H9 (cell line): Measurements from ENCODE around the gene ATM. TPM values are rescaled to one million over a fixed set of nuclear protein-coding genes. Genes with fewer than 3 reads are reported as not detected.

Experiments
- DNase-seq: peaks from one replicate; pipeline ENCODE4 v3.0.0-alpha.2; 2017
- H2AFZ ChIP-seq: one replicate; pipeline ENCODE4 v1.6.1; 2013; ENCODE audit warnings: mild to moderate bottlenecking, low read length, control low read depth, moderate library complexity
- H2AK5ac ChIP-seq: 2 replicates; pipeline ENCODE4 v1.6.1; 2013; ENCODE audit warnings: low read length, control low read depth, mixed read lengths; ENCODE audit not compliant: insufficient read length
- H2BK120ac ChIP-seq: one replicate; pipeline ENCODE4 v1.6.1; 2013; ENCODE audit warnings: low read depth, mild to moderate bottlenecking, low read length, control low read depth, inconsistent platforms; ENCODE audit not compliant: poor library complexity, severe bottlenecking
- H2BK12ac ChIP-seq: 2 replicates; pipeline ENCODE4 v1.6.1; 2013; ENCODE audit warnings: low read length, control low read depth, mixed read lengths, low read depth; ENCODE audit not compliant: insufficient read length
- H2BK15ac ChIP-seq: 2 replicates; pipeline ENCODE4 v1.6.1; 2013; ENCODE audit warnings: low read depth, low read length, control low read depth
- H2BK20ac ChIP-seq: one replicate; pipeline ENCODE4 v1.6.1; 2013; ENCODE audit warnings: low read depth, mild to moderate bottlenecking, low read length, control low read depth, inconsistent platforms; ENCODE audit not compliant: poor library complexity, severe bottlenecking
- H2BK5ac ChIP-seq: 2 replicates; pipeline ENCODE4 v1.6.1; 2013; ENCODE audit warnings: low read length, control low read depth, mixed read lengths; ENCODE audit not compliant: insufficient read length
- H3K14ac ChIP-seq: 2 replicates; pipeline ENCODE4 v1.6.1; 2013; ENCODE audit warnings: low read length, control low read depth; ENCODE audit not compliant: insufficient read depth
- H3K18ac ChIP-seq: 2 replicates; pipeline ENCODE4 v1.6.1; 2013; ENCODE audit warnings: low read depth, mild to moderate bottlenecking, mixed read lengths, low read length, control low read depth; ENCODE audit not compliant: insufficient read length
- H3K23ac ChIP-seq: 2 replicates; pipeline ENCODE4 v1.6.1; 2013; ENCODE audit warnings: low read length, control low read depth, mixed read lengths, low read depth; ENCODE audit not compliant: insufficient read length
- H3K23me2 ChIP-seq: 2 replicates; pipeline ENCODE4 v1.6.1; 2013; ENCODE audit warnings: low read depth, mild to moderate bottlenecking, mixed read lengths, low read length, control low read depth; ENCODE audit not compliant: insufficient read length, poor library complexity, severe bottlenecking
- H3K27ac ChIP-seq: 2 replicates; pipeline ENCODE4 v1.5.1; 2013; ENCODE audit warnings: low read length, control low read depth, mixed read lengths, low read depth; ENCODE audit not compliant: insufficient read length
- H3K27me3 ChIP-seq: 2 replicates; pipeline ENCODE4 v1.6.1; 2013; ENCODE audit warnings: low read length, control low read depth, inconsistent platforms; ENCODE audit not compliant: insufficient read depth
- H3K4ac ChIP-seq: 2 replicates; pipeline ENCODE4 v1.6.1; 2013; ENCODE audit warnings: low read depth, mild to moderate bottlenecking, control low read depth, inconsistent platforms, low read length, moderate library complexity
- H3K4me1 ChIP-seq: 2 replicates; pipeline ENCODE4 v1.6.1; 2013; ENCODE audit warnings: low read length, control low read depth, inconsistent platforms; ENCODE audit not compliant: insufficient read depth
- H3K4me2 ChIP-seq: 2 replicates; pipeline ENCODE4 v1.6.1; 2013; ENCODE audit warnings: low read length, control low read depth, mixed read lengths; ENCODE audit not compliant: insufficient read length, insufficient read depth
- H3K56ac ChIP-seq: 2 replicates; pipeline ENCODE4 v1.6.1; 2013; ENCODE audit warnings: low read depth, mild to moderate bottlenecking, mixed read lengths, low read length, control low read depth; ENCODE audit not compliant: insufficient read length
- H3K79me1 ChIP-seq: 2 replicates; pipeline ENCODE4 v1.6.1; 2013; ENCODE audit warnings: low read depth, mild to moderate bottlenecking, moderate library complexity, low read length, control low read depth, inconsistent platforms; ENCODE audit not compliant: insufficient read depth, poor library complexity, severe bottlenecking
- H3K79me2 ChIP-seq: 2 replicates; pipeline ENCODE4 v1.6.1; 2013; ENCODE audit warnings: low read length, control low read depth, inconsistent platforms; ENCODE audit not compliant: insufficient read depth
- H3K9ac ChIP-seq: 2 replicates; pipeline ENCODE4 v1.6.1; 2013; ENCODE audit warnings: low read length, control low read depth, mixed read lengths; ENCODE audit not compliant: insufficient read length; ENCODE audit errors: extremely low read depth
- H3K9me3 ChIP-seq: one replicate; pipeline ENCODE4 v1.6.1; 2013; ENCODE audit warnings: low read depth, low read length, inconsistent platforms; ENCODE audit not compliant: control insufficient read depth
- H3T11ph ChIP-seq: one replicate; pipeline ENCODE4 v1.6.1; 2013; ENCODE audit warnings: mild to moderate bottlenecking, low read length, control low read depth, inconsistent platforms
- H4K20me1 ChIP-seq: one replicate; pipeline ENCODE4 v1.6.1; 2013; ENCODE audit not compliant: control insufficient read depth, insufficient read length, insufficient read depth
- H4K5ac ChIP-seq: 2 replicates; pipeline ENCODE4 v1.6.1; 2013; ENCODE audit warnings: low read depth, mild to moderate bottlenecking, mixed read lengths, low read length, control low read depth; ENCODE audit not compliant: insufficient read length
- H4K8ac ChIP-seq: replicated peaks from 2 replicates; pipeline ENCODE4 v1.6.1; 2013; ENCODE audit warnings: low read length, control low read depth, mixed read lengths, low read depth; ENCODE audit not compliant: insufficient read length
- H4K91ac ChIP-seq: 2 replicates; pipeline ENCODE4 v1.6.1; 2013; ENCODE audit warnings: low read depth, mild to moderate bottlenecking, moderate library complexity, mixed read lengths, low read length, control low read depth; ENCODE audit not compliant: insufficient read length
- H3K27ac Mint-ChIP-seq, 3 experiments: 2 replicates in 2 of 3; 3 replicates in 1 of 3; pipeline ENCODE4 v1.8.0; 2020 to 2021; ENCODE audit warnings: mixed read lengths in 3 of 3, mild to moderate bottlenecking in 1 of 3, moderate library complexity in 1 of 3
- H3K27me3 Mint-ChIP-seq: 2 replicates; pipeline ENCODE4 v1.8.0; 2021; ENCODE audit warnings: low read depth, mild to moderate bottlenecking, moderate library complexity, mixed read lengths
- H3K36me3 Mint-ChIP-seq, 3 experiments: 2 replicates in 2 of 3; 3 replicates in 1 of 3; pipeline ENCODE4 v1.8.0; 2020 to 2021; ENCODE audit warnings: low read depth in 3 of 3, mixed read lengths in 3 of 3; ENCODE audit not compliant: insufficient read depth in 1 of 3
- H3K4me1 Mint-ChIP-seq, 2 experiments: 2 replicates each; pipeline ENCODE4 v1.8.0; 2020; ENCODE audit warnings: mixed read lengths in 2 of 2
- H3K4me3 Mint-ChIP-seq, 2 experiments: 2 replicates in 1 of 2; 3 replicates in 1 of 2; pipeline ENCODE4 v1.8.0; 2020 to 2021; ENCODE audit warnings: mild to moderate bottlenecking in 2 of 2, mixed read lengths in 2 of 2, moderate library complexity in 1 of 2
- H3K9me3 Mint-ChIP-seq, 2 experiments: 2 replicates in 1 of 2; 3 replicates in 1 of 2; pipeline ENCODE4 v1.8.0; 2020; ENCODE audit warnings: mild to moderate bottlenecking in 2 of 2, mixed read lengths in 2 of 2, moderate library complexity in 1 of 2
- CTCF ChIP-seq: fragments of 200-600 bp; sonication (generic); conservative IDR thresholded peaks from 3 replicates; pipeline ENCODE4 v1.8.0; 2021; ENCODE audit warnings: antibody characterized with exemption, mild to moderate bottlenecking
- WGBS: extraction: QIAGEN DNeasy Blood & Tissue Kit; methylation state at CpG from one replicate; pipeline ENCODE4 v1.1.7; 2013; ENCODE audit warnings: missing lambda C conversion rate, low lambda C conversion rate, mixed read lengths; ENCODE audit not compliant: insufficient read length; ENCODE audit errors: extremely low coverage; 5-methylcytosine and 5-hydroxymethylcytosine counted together
- total RNA-seq: library from RNA; stranded (reverse); gene quantifications from 2 replicates; pipeline ENCODE4 v1.2.1, GENCODE V29; 2021

ATM gene
- total RNA-seq, 1 experiment from 2014 or later: 58.9 TPM

GRCh38 chr11:108393046-108393445 lies 170.2 kb downstream of the ATM start:
- H3K9ac ChIP-seq: no peak overlapping the region
- DNase-seq: no peak
- no peaks in the 10 kb centered on the region for H3K79me2 ChIP-seq
- no peak overlapping the region for H4K91ac ChIP-seq
- Mint-ChIP-seq H3K4me3 (no peak overlapping the region), H3K4me1 (no peaks in the 10 kb centered on the region), H3K27ac (no peak overlapping the region), H3K36me3 (no peaks in the 10 kb centered on the region), H3K27me3 (no peaks in the 10 kb centered on the region), H3K9me3 (no peaks in the 10 kb centered on the region; a peak in 2 of 5 replicates)
- no peak overlapping the region for H2BK12ac ChIP-seq
- no peak overlapping the region for H4K5ac ChIP-seq
- no peak overlapping the region for H3K18ac ChIP-seq
- no peak overlapping the region for H2BK120ac ChIP-seq
- H3K79me1 ChIP-seq: no peaks in the 10 kb centered on the region
- H2AFZ ChIP-seq: no peak overlapping the region
- H3K4me2 ChIP-seq: no peak overlapping the region
- H3K23ac ChIP-seq: no peak overlapping the region
- H2BK20ac ChIP-seq: no peak overlapping the region
- H3K27me3 ChIP-seq: no peaks in the 10 kb centered on the region
- H3K4me1 ChIP-seq: no peaks in the 10 kb centered on the region
- H3K27ac ChIP-seq: no peak overlapping the region
- H2BK15ac ChIP-seq: no peak overlapping the region
- no peaks in the 10 kb centered on the region for H4K20me1 ChIP-seq
- H3K9me3 ChIP-seq: no peaks in the 10 kb centered on the region
- no peak overlapping the region for H3K4ac ChIP-seq
- no peak overlapping the region for H3T11ph ChIP-seq
- no peak overlapping the region for H4K8ac ChIP-seq
- no peak overlapping the region for H2AK5ac ChIP-seq
- H3K23me2 ChIP-seq: no peaks in the 10 kb centered on the region
- no peak overlapping the region for H3K56ac ChIP-seq
- no peak overlapping the region for H2BK5ac ChIP-seq
- TF ChIP-seq CTCF: no peak
- H3K14ac ChIP-seq: no peak overlapping the region
- no CpG with 5 or more reads among the region's 1 CpG for WGBS
